GM12874 (cell line): ENCODE measurements around the gene NOXO1.

Source experiments
- CTCF ChIP-seq: IDR thresholded peaks from 2 replicates; pipeline ENCODE4 v1.5.1; 2011; ENCODE audit warnings: low read depth, mild to moderate bottlenecking, control low read depth, low read length, moderate library complexity; ENCODE audit not compliant: insufficient read depth

The NOXO1 gene

GRCh38 chr16:1958715-1959268 is 22.5 kb downstream of the NOXO1 start:
- TF ChIP-seq CTCF: no peak

- no peak for TF ChIP-seq CTCF
Measured at GRCh38 chr16:1953734-1954133, 27.5 kb downstream of the NOXO1 start.

GRCh38 chr16:1950559-1950958 is 30.7 kb downstream of the NOXO1 start:
- no peak for TF ChIP-seq CTCF

- no peak for TF ChIP-seq CTCF
Measured at GRCh38 chr16:1950047-1950446, 31.2 kb downstream of the NOXO1 start.

- TF ChIP-seq CTCF: no peak
Measured at GRCh38 chr16:1949507-1949906, 31.8 kb downstream of the NOXO1 start.

GRCh38 chr16:1947369-1947670 is 33.9 kb downstream of the NOXO1 start:
- no peak for TF ChIP-seq CTCF

- TF ChIP-seq CTCF: no peak
Measured at GRCh38 chr16:1946495-1947368, 34.5 kb downstream of the NOXO1 start.
